ENCODE measurements around the gene CARD9.

DNA sequence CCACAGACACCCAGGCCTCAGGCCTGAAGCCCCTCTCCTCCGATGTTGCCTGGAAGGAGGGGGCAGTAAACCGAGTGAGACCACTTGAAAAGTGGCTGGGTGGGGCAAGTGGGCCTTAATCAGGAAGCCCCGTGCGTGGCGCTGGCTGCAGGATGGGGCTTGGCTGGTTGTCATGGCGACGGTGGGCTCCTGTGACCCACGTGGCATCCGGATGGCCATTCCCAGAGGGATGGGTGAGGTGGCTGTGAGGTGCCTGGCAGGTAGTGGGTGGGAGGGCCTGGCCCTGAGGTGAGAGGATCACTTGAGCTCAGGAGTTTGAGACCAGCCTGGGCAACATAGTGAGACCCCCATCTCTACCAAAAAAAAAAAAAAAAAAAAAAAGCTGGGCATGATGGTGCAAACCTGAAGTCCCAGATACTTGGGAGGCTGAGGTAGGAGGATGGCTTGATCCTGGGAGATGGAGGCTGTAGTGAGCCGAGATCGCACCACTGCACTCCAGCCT lies 40.9 kb downstream of the CARD9 start:
- TF ChIP-seq, protein P1, sequence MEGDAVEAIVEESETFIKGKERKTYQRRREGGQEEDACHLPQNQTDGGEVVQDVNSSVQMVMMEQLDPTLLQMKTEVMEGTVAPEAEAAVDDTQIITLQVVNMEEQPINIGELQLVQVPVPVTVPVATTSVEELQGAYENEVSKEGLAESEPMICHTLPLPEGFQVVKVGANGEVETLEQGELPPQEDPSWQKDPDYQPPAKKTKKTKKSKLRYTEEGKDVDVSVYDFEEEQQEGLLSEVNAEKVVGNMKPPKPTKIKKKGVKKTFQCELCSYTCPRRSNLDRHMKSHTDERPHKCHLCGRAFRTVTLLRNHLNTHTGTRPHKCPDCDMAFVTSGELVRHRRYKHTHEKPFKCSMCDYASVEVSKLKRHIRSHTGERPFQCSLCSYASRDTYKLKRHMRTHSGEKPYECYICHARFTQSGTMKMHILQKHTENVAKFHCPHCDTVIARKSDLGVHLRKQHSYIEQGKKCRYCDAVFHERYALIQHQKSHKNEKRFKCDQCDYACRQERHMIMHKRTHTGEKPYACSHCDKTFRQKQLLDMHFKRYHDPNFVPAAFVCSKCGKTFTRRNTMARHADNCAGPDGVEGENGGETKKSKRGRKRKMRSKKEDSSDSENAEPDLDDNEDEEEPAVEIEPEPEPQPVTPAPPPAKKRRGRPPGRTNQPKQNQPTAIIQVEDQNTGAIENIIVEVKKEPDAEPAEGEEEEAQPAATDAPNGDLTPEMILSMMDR (conservative IDR thresholded peaks at IDR 0.05; ENCODE audit: low read depth, low read length): no peak
- TF ChIP-seq EZH2 (IDR thresholded peaks at IDR 0.05; ENCODE audit: low read length, unreplicated experiment) (no peak), EZH2phosphoT487 (IDR thresholded peaks at IDR 0.05; ENCODE audit: borderline replicate concordance, low read length) (no peak)
